Esophagus squamous epithelium (tissue), 5 donors: ENCODE measurements around the gene KBTBD13. TPM values are rescaled to one million over a fixed set of nuclear protein-coding genes. Genes with fewer than 3 reads are reported as not detected.

Source experiments
- DNase-seq: peaks from one replicate; lab custom pipeline; 2025; lab: John Stamatoyannopoulos, UW
- H3K27ac ChIP-seq, 4 donors: fragments of 200-600 bp; sonication (generic); one replicate each; pipeline ENCODE4 v1.5.1; 2016 to 2019; ENCODE audit warnings: mild to moderate bottlenecking in 1 of 4
- H3K27me3 ChIP-seq, 4 donors: fragments of 200-600 bp; sonication (generic); 1 replicate in 3 of 4; 2 replicates in 1 of 4; pipeline versions ENCODE4 v1.5.1 to v1.6.0; 2017 to 2021; ENCODE audit warnings: antibody characterized with exemption in 1 of 4
- H3K36me3 ChIP-seq, 3 donors: fragments of 200-600 bp; sonication (generic); one replicate each; pipeline ENCODE4 v1.5.1; 2016 to 2019
- H3K4me1 ChIP-seq, 3 donors: fragments of 200-600 bp; sonication (generic); one replicate each; pipeline ENCODE4 v1.5.1; 2017 to 2019
- H3K4me3 ChIP-seq, 4 donors: fragments of 200-600 bp; sonication (generic); 1 replicate in 3 of 4; 2 replicates in 1 of 4; pipeline ENCODE4 v1.5.1; 2016 to 2019; ENCODE audit warnings: mild to moderate bottlenecking in 2 of 4, moderate library complexity in 1 of 4
- H3K9me3 ChIP-seq, 3 donors: fragments of 200-600 bp; sonication (generic); one replicate each; pipeline ENCODE4 v1.5.1; 2016 to 2019
- POLR2A ChIP-seq, 4 donors: fragments of 450-650 bp; IDR thresholded peaks; one replicate each; pipeline ENCODE4 v1.6.1; 2017; ENCODE audit warnings: antibody characterized with exemption in 4 of 4, mild to moderate bottlenecking in 4 of 4, moderate library complexity in 3 of 4
- WGBS, 2 donors: methylation state at CpG; one replicate each; pipeline ENCODE4 v1.1.5; 2018; 5-methylcytosine and 5-hydroxymethylcytosine counted together
- intact Hi-C: fragments of 100-400 bp; cut with DNase I; formaldehyde crosslinking; loops from one replicate; pipeline ENCODE4 v1.15.0; 2022
- total RNA-seq, 4 donors: library from RNA; depleted of rRNA; stranded (reverse); fragments of >200 nt; gene quantifications; one replicate each; pipeline ENCODE4 v1.1.0, GENCODE V29; 2016
- TF ChIP-seq, protein P1 (sequence below), 6 experiments: fragments of 450-650 bp in 4 of 6; fragments of 200-600 bp in 2 of 6; sonication (generic) in 2 of 6; IDR thresholded peaks; one replicate each; pipeline ENCODE4 v1.5.1; 2016 to 2019; ENCODE audit warnings: antibody characterized with exemption in 6 of 6, mild to moderate bottlenecking in 4 of 6, moderate library complexity in 4 of 6
- donor health status: DM: yes; HTN: yes; CAD: no.

KBTBD13 gene
- not detected for total RNA-seq

DNA sequence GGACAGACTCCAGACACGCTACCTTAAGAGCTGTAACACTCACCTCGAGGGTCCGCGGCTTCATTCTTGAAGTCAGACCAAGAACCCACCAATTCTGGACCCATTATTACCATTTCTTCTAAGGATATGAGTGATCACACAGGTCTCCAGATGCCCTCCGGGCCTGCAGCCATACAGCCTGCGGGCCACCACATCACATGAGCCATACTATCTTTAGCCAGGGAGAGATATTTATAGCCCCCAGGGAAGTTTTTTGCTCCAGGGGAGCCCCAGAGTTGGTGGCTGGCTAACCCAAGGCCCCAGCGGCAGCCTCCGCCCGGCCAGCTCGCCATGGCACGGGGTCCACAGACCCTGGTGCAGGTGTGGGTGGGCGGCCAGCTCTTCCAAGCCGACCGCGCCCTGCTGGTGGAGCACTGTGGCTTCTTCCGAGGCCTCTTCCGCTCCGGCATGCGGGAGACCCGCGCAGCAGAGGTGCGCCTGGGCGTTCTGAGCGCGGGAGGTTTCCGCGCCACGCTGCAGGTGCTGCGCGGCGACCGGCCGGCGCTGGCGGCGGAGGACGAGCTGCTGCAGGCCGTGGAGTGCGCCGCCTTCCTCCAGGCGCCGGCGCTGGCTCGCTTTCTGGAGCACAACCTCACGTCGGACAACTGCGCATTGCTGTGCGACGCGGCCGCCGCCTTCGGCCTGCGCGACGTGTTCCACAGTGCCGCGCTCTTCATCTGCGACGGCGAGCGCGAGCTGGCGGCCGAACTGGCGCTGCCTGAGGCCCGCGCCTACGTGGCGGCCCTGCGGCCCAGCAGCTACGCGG, at the start of gene KBTBD13:
Gene KBTBD13 (plus strand): TSS at position 261 of the 805 bp plus-strand sequence. CDS start 70 bp downstream, at position 331.
- no peaks in the 10 kb centered on the region for H3K36me3 ChIP-seq
- peaks cover 0 to 38% (median 4%) of the 10 kb centered on the region in 3 donors for H3K4me1 ChIP-seq
- TF ChIP-seq POLR2A (IDR thresholded peaks at IDR 0.05) = no peak
- TF ChIP-seq, protein P1, sequence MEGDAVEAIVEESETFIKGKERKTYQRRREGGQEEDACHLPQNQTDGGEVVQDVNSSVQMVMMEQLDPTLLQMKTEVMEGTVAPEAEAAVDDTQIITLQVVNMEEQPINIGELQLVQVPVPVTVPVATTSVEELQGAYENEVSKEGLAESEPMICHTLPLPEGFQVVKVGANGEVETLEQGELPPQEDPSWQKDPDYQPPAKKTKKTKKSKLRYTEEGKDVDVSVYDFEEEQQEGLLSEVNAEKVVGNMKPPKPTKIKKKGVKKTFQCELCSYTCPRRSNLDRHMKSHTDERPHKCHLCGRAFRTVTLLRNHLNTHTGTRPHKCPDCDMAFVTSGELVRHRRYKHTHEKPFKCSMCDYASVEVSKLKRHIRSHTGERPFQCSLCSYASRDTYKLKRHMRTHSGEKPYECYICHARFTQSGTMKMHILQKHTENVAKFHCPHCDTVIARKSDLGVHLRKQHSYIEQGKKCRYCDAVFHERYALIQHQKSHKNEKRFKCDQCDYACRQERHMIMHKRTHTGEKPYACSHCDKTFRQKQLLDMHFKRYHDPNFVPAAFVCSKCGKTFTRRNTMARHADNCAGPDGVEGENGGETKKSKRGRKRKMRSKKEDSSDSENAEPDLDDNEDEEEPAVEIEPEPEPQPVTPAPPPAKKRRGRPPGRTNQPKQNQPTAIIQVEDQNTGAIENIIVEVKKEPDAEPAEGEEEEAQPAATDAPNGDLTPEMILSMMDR (IDR thresholded peaks at IDR 0.05) = no peak
- peaks cover 0 to 19% (median 0%) of the 10 kb centered on the region in 4 donors for H3K27me3 ChIP-seq
- H3K9me3 ChIP-seq = no peaks in the 10 kb centered on the region
- intact Hi-C loops = no loop called here
- DNase-seq = no peak
- WGBS, 2 donors = 71 to 80% methylated on average over 7 to 18 of the region's 73 CpGs
- H3K4me3 ChIP-seq = peak within 1 kb of the TSS in 1 of 4 donors; percentile 28
- no peak within 1 kb of the TSS for H3K27ac ChIP-seq

DNA sequence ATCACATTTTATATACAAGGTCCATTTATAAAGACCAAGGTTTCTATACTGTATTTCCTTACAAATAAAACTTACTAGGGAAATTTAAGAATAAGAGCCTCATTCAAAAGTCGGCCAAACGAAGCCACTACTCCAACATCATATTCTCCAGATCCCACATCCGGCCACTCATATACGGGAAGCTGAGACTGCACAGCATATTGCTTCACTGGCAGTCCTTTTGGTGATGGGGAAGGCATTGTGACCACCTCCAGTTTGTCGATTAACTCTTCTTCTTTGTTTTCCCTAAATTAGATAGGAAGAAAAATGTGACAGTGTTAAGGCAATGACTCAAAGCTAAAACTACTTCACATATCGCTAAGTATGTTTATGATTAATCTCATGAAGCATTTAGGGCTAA, 49.8 kb upstream of the KBTBD13 start:
- intact Hi-C loops = no loop called here
- TF ChIP-seq, protein P1 (IDR thresholded peaks at IDR 0.05) = no peak
- no peak for TF ChIP-seq POLR2A (IDR thresholded peaks at IDR 0.05)
- no peaks in the 10 kb centered on the region for H3K9me3 ChIP-seq
- H3K4me1 ChIP-seq = peaks cover 8 to 30% (median 10%) of the 10 kb centered on the region in 3 donors
- H3K27ac ChIP-seq = no peak overlapping the region
- DNase-seq = no peak
- no peaks in the 10 kb centered on the region for H3K27me3 ChIP-seq
- H3K4me3 ChIP-seq = no peak overlapping the region
- 86 to 88% methylated on average over 6 of the region's 6 CpGs for WGBS, 2 donors
- peaks cover 0 to 48% (median 6%) of the 10 kb centered on the region in 3 donors for H3K36me3 ChIP-seq

DNA sequence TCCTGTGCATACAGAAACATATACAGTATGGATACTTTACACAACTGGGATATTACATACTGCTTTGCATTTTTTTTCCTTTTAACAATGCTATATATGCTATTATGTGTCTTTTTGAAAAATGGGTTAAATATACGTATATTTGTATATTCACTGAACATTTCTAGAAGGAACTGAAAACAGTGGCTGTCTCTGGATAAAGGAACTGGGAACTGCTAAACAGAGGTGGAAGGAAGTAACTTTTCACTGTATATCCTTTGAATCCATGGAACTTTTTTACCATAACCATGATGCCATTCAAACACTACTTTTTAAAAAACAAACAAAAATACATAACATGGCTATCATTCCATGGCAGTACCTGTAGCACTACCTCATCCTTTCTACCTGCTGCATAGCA, 49.0 kb upstream of the KBTBD13 start:
- DNase-seq = no peak
- 52 to 65% methylated on average over 1 of the region's 1 CpG for WGBS, 2 donors
- H3K27me3 ChIP-seq = no peaks in the 10 kb centered on the region
- H3K9me3 ChIP-seq = no peaks in the 10 kb centered on the region
- H3K36me3 ChIP-seq = peaks cover 0 to 40% (median 6%) of the 10 kb centered on the region in 3 donors
- TF ChIP-seq POLR2A (IDR thresholded peaks at IDR 0.05) = no peak
- H3K4me1 ChIP-seq = peaks cover 8 to 30% (median 10%) of the 10 kb centered on the region in 3 donors
- intact Hi-C loops = no loop called here
- peak overlapping the region in 1 of 4 donors; percentile 87 for H3K4me3 ChIP-seq
- H3K27ac ChIP-seq = no peak overlapping the region

DNA sequence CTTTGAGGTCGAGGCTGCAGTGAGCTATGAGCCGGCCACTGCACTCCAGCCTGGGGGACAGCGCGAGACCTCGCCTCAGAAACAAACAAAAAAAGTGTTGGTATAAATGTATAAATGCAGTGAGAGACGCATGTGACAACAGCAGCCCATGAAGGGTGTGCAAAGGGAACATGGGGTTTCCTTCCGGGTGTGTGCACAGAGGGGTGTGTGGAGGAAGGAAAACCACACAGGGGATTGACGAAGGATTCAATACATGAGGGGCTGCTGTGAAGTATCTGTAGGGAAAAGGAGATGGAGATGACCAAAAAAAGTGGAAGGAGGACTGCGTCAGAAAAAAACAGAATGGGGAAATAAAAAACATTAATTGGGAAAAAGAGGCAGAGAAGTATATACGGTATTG, 48.2 kb upstream of the KBTBD13 start:
- Histone ChIP-seq H3K27ac (peak overlapping the region in 2 of 4 donors; percentile 7 to 82), H3K27me3 (no peaks in the 10 kb centered on the region), H3K9me3 (no peaks in the 10 kb centered on the region), H3K4me1 (peaks cover 11 to 36% (median 13%) of the 10 kb centered on the region in 3 donors), H3K36me3 (peaks cover 0 to 32% (median 6%) of the 10 kb centered on the region in 3 donors), H3K4me3 (peak overlapping the region; percentile 73 to 98 (median 84))
- WGBS, 2 donors = 30 to 42% methylated on average over 10 of the region's 10 CpGs
- TF ChIP-seq, protein P1 (IDR thresholded peaks at IDR 0.05) = no peak
- no peak for TF ChIP-seq POLR2A (IDR thresholded peaks at IDR 0.05)
- no peak for DNase-seq
- intact Hi-C loops = no loop called here

DNA sequence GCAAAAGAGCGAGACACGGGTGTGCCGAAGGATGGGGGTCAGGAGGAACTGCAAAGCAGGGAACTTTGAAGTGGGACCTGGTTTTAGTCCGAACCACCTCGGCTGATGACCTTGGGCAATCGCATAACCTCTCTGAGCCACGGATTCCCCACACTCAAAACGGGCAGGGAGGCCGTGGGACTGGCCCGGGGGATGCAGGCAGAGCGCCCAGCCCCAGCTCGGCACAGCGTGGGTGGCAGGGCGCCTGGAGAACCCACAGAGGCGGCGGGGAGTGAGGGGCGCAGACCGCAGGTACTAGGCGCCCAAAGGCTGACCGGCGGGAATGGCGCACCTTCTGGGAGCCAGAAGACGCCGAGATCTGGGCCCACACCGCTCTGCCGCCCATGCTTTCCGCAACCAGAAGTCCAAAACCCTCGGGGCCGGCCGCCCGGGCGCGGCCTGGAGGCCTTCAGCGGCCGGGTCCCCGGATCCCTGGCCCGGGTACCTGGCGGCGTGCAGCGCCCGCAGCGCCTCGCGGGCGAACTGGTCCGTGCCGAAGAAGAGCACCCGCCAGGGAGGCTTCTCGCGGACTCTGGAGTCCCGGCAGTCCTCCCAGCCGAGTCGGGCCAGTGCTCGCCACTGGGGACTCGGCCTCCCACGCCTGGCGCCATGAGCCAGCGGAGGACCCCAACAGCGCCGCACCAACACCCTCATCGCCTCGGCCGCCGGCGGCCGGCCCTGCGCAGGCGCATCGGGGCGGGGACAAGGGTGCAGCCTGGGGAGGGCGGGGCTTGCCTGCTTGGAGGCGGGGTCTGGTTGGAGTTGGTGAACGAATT, 47.4 kb upstream of the KBTBD13 start, which contains the start of gene MTFMT:
Gene MTFMT (minus strand): TSS at position 719 of the 815 bp plus-strand sequence. CDS start 26 bp downstream, at position 693.
- peaks cover 0 to 26% (median 6%) of the 10 kb centered on the region in 3 donors for H3K36me3 ChIP-seq
- intact Hi-C loops = no loop called here
- peak; percentile 23 for DNase-seq
- H3K27ac ChIP-seq = peak within 1 kb of the TSS; percentile 77 to 90 (median 80)
- no peaks in the 10 kb centered on the region for H3K9me3 ChIP-seq
- peak within 1 kb of the TSS; percentile 73 to 98 (median 84) for H3K4me3 ChIP-seq
- 0 to 1% methylated on average over 8 to 10 of the region's 73 CpGs for whole genome bisulfite sequencing, 2 donors
- TF ChIP-seq, protein P1 (IDR thresholded peaks at IDR 0.05) = peak in 3 of 6 experiments; percentile 6 to 20 (median 11)
- TF ChIP-seq POLR2A (IDR thresholded peaks at IDR 0.05) = peak in 3 of 4 donors; percentile 88 to 95 (median 88)
- no peaks in the 10 kb centered on the region for H3K27me3 ChIP-seq
- H3K4me1 ChIP-seq = peaks cover 13 to 43% (median 13%) of the 10 kb centered on the region in 3 donors
